Activated CD8-positive, alpha-beta memory T cell treated with anti-CD3 and anti-CD28 coated beads for 1 hour (primary cell): Measurements from ENCODE around the gene AHSA1.
"Not testable (repeated sequence)": the region's sequence is repeated elsewhere in the genome, so short reads cannot be mapped to it uniquely, and the experiment has no call there.

Experiments used
- DNase-seq, 2 donors: peaks; one replicate each; pipeline ENCODE4 v3.0.0-alpha.2; 2020; ENCODE audit warnings: low read depth in 1 of 2; ENCODE audit errors: extremely low read depth in 1 of 2

The AHSA1 gene

GRCh38 chr14:77457522-77458248, at the start of gene AHSA1, which contains the start of gene VIPAS39:
Gene AHSA1 (plus strand): TSS chr14:77458093. CDS start chr14:77458190, 97 bp downstream.
Gene VIPAS39 (minus strand): TSS chr14:77457601. CDS start chr14:77454102, 3,499 bp downstream.
- peak; percentile 79 to 85 for DNase-seq

- no peak for DNase-seq
Observed at GRCh38 chr14:77409131-77409533, 48.8 kb upstream of the AHSA1 start.

GRCh38 chr14:77415403-77416030, 42.4 kb upstream of the AHSA1 start:
- not testable (repeated sequence) for DNase-seq

DNA sequence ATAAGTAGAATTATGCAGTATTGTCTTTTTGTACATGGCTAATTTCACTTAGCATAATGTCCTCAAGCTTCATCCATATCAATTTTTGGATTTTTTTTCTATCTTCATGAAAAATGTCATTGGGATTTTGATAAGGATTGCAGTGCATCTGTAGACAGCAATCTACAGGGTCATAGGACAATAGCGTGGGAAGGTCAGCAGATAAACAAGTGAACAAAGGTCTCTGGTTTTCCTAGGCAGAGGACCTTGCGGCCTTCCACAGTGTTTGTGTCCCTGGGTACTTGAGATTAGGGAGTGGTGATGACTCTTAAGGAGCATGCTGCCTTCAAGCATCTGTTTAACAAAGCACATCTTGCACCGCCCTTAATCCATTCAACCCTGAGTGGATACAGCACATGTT, 41.8 kb upstream of the AHSA1 start:
- DNase-seq = not testable (repeated sequence)

DNA sequence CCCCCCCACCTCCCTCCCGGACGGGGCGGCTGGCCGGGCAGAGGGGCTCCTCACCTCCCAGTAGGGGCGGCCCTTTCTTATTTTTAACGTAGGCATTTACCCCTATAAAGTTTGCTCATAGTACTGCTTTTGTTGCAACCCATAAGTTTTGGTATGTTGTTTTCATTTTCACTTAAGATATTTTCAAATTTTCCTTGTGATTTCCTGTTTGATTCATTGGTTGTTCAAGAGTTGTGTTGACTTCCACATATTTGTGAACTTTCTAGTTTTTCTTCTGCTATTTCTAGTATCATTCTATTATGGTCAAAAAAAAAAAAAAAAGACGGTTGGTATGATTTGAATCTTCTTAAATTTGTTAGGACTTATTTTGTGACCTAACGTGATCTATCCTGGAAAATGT, 41.1 kb upstream of the AHSA1 start:
- DNase-seq = no peak

GRCh38 chr14:77421201-77421600, 36.7 kb upstream of the AHSA1 start:
- DNase-seq = no peak

- DNase-seq = no peak
Observed at GRCh38 chr14:77423423-77423822, 34.5 kb upstream of the AHSA1 start, which contains the start of gene NOXRED1. Gene NOXRED1 (minus strand): TSS chr14:77423523. CDS start chr14:77422889, 634 bp downstream.

- no peak for DNase-seq
Observed at GRCh38 chr14:77424862-77425261, 33.0 kb upstream of the AHSA1 start.

- DNase-seq = no peak
Observed at GRCh38 chr14:77426396-77426795, 31.5 kb upstream of the AHSA1 start.

DNA sequence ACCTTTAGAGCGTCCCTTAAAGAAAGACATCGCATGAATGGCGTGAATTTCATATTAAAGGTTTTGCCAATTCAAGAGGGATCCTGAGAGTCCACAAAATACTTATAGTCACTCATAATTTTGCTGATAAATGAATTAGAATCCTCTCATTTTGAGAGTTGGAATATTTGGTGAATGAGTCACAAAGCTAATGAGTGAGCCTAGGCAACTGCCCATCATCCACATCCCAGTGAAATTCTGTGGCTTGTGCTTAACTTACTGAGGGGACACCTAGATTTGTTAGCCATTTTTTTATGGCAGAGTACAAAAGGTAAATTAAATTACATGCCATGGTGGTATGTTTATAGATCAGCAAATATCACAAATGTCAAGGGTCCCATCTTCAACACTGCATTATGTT, 21.9 kb upstream of the AHSA1 start:
- DNase-seq = no peak

DNA sequence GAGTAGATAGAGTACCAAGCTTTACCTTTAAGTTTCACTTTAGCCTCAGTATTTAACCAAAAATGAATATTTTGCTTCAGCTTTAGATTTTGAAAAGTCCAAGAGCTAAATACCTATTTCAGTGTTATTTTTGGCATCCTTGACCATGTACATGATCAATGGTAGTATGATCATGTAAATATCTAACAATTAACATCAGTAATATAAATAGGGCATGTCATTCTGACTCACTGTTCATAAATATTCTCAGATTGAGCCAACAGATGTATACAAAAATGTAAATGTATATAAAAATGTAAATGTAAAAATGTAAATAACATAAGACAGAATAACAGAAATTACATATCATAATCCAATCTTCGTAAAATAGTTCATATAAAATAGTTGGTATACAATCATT, 19.3 kb upstream of the AHSA1 start:
- DNase-seq = no peak

DNA sequence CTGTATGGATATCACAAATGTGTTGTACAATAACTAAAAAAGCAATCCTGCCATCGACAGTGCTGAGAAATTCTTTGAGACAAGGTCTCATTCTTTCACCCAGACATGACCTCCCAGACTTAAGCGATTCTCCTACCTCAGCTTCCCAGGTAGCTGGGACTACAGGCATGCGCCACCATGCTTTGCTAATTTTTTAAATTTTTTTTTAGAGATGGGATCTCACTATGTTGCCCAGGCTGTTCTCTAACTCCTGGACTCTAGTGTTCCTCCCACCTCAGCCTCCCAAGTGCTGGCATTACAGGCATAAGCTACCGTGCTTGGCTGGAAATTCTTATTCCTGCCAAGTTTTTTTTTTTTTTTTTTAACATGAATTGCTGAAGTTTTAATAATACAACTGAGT, 18.0 kb upstream of the AHSA1 start:
- no peak for DNase-seq

DNA sequence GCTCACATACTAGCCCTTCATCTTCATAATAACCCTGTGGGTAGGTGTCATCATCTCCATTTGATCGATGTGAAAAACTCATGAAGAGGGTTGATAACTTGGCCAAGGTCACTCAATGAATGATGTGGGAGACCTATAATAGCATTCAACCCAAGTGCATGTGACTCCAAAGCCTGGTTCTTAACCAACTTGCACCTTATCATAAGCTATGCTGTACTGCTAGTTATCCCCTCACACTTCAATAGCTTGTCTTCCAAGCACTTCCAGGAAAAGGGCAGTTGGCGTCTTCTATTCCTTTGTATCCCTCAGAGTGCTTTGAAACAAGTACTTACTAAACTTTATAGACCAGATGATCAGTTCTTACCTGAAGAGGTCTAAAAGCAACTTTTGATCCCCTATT, 15.7 kb upstream of the AHSA1 start:
- DNase-seq = no peak

- no peak for DNase-seq
Observed at GRCh38 chr14:77455966-77456640, 1.8 kb upstream of the AHSA1 start.

GRCh38 chr14:77457115-77457521, 775 bp upstream of the AHSA1 start:
- DNase-seq = no peak

DNA sequence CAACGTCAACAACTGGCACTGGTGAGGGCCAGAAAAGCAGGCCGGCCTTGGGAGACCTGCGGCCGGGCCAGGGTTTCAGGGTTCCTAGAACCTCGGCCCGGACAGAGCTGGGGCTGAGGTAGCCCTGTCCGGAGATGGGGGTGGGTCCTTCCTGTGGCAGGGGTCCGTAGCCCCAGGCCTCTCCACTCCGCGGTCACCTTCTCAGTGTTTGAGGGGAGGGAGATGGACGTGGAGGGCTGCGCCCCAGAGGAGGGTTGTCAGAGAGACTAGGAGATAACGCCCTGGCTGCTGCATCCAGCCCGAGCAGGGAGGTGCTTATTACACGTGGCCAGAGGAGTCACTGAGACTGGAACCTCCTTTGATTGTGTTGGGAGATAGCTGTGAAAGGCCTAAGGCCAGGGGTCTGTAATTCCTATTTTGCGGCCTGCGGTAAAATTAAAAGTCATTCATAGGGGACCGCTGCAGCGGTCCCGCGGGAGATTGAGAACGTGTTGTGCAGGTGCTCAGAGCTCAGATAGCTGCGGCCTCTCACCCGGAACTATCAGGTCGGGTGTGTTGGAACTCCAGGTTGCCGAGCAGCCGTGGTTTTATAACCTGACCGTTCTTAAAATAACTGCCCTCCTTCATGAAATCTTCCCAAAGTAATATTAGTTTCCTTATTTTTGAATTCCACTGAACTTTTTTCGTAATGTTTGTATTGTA, 507 bp downstream of the AHSA1 start:
- peak in 1 of 2 donors; percentile 4 for DNase-seq

- peak; percentile 20 to 23 for DNase-seq
Observed at GRCh38 chr14:77459072-77459723, 1.3 kb downstream of the AHSA1 start.

DNA sequence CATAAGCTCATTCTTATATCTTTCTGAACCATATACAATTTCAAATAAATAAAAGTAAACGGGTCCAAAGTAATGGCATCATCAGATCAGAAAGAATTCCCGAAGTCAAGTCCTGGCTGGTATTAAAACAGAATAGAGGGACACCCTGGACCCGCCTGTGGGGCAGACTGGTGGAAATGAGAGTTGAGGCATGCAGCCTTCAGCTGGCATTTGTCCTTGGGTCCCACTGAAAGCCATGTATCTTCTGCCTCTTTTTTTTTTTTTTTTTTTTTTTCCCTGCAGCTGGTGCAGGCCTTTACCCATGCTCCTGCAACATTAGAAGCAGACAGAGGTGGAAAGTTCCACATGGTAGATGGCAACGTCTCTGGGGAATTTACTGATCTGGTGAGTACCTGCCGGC, 9.9 kb downstream of the AHSA1 start:
- no peak for DNase-seq

DNA sequence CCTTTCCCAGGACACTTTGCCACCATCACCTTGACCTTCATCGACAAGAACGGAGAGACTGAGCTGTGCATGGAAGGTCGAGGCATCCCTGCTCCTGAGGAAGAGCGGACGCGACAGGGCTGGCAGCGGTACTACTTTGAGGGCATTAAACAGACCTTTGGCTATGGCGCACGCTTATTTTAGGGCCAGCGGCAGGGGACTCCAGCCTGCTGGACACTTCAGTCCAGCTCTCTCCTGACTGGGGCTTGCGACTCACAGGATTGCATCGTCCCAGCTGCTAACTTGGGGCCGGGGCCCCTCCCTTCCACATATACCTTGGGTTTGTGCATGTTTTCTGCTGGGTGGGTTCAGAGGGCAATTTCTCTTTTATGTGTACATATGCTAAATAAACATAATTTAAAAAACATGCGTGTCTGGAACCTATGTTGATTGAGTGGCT, 11.2 kb downstream of the AHSA1 start:
- no peak for DNase-seq

GRCh38 chr14:77469539-77469938, 11.6 kb downstream of the AHSA1 start:
- no peak for DNase-seq
